Uterus (tissue), 2 donors: ENCODE data around the gene MAP3K20.

ENCODE experiments used
- POLR2A ChIP-seq, 2 donors: fragments of 450-650 bp; IDR thresholded peaks; one replicate each; pipeline ENCODE4 v1.6.1; 2016; ENCODE audit warnings: antibody characterized with exemption in 2 of 2, mild to moderate bottlenecking in 1 of 2, moderate library complexity in 1 of 2
- TF ChIP-seq, protein P1 (sequence below), 4 experiments: fragments of 200-600 bp in 2 of 4; fragments of 450-650 bp in 2 of 4; sonication (generic) in 2 of 4; IDR thresholded peaks; one replicate each; pipeline ENCODE4 v1.5.1; 2016 to 2019; ENCODE audit warnings: antibody characterized with exemption in 4 of 4, mild to moderate bottlenecking in 2 of 4, moderate library complexity in 1 of 4

DNA sequence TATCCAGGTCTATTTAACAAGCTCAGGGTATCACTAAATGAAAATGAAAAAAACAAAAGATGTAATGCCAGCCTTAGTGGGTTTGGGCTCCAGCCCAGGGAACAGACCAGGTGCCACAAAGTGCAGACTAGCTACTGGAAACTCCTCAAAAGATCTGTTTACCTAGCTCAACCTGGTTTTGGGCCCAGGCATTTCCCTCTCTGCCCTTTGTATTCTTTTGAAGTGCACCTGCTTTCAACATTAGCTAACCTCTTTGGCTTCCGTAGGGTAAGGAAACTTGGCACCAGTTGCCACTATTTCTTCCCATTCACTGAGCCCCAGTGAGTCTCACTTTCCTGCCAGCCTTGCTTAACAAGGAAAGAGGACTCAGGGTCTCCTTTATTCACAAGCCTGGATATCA, 155.4 kb downstream of the MAP3K20 start:
- TF ChIP-seq, protein P1, sequence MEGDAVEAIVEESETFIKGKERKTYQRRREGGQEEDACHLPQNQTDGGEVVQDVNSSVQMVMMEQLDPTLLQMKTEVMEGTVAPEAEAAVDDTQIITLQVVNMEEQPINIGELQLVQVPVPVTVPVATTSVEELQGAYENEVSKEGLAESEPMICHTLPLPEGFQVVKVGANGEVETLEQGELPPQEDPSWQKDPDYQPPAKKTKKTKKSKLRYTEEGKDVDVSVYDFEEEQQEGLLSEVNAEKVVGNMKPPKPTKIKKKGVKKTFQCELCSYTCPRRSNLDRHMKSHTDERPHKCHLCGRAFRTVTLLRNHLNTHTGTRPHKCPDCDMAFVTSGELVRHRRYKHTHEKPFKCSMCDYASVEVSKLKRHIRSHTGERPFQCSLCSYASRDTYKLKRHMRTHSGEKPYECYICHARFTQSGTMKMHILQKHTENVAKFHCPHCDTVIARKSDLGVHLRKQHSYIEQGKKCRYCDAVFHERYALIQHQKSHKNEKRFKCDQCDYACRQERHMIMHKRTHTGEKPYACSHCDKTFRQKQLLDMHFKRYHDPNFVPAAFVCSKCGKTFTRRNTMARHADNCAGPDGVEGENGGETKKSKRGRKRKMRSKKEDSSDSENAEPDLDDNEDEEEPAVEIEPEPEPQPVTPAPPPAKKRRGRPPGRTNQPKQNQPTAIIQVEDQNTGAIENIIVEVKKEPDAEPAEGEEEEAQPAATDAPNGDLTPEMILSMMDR (IDR thresholded peaks at IDR 0.05): no peak
- TF ChIP-seq POLR2A (IDR thresholded peaks at IDR 0.05): no peak
